Stimulated activated CD8-positive, alpha-beta memory T cell treated with anti-CD3 and anti-CD28 coated beads, Interleukin-15, amount 100 ng/mL, for 4 hours (primary cell): ENCODE results near the gene TOGARAM1.

ENCODE experiments used
- DNase-seq, 2 donors: peaks; one replicate each; pipeline ENCODE4 v3.0.0-alpha.2; 2020; ENCODE audit warnings: low read depth in 2 of 2

Gene TOGARAM1

GRCh38 chr14:44961554-44962333 lies at the start of gene TOGARAM1, which contains the start of gene KLHL28:
TSS of gene TOGARAM1 (plus strand) at chr14:44962190. CDS start at chr14:44962422, 232 bp downstream.
TSS of gene KLHL28 (minus strand) at chr14:44961947. CDS start at chr14:44945928, 16,019 bp downstream.
- DNase-seq: peak; percentile 89 to 97

- no peak for DNase-seq
These were observed 47.1 kb upstream of the TOGARAM1 start for GRCh38 chr14:44914849-44915248.

- DNase-seq: no peak
These were observed 33.2 kb upstream of the TOGARAM1 start for GRCh38 chr14:44928793-44929192.

- DNase-seq: no peak
These were observed 26.8 kb upstream of the TOGARAM1 start for GRCh38 chr14:44935155-44935554.

GRCh38 chr14:44937547-44937946 lies 24.4 kb upstream of the TOGARAM1 start:
- DNase-seq: no peak

GRCh38 chr14:44940211-44940610 lies 21.8 kb upstream of the TOGARAM1 start:
- no peak for DNase-seq

- no peak for DNase-seq
These were observed 21.0 kb upstream of the TOGARAM1 start for GRCh38 chr14:44940944-44941343.

- DNase-seq: no peak
These were observed 20.4 kb upstream of the TOGARAM1 start for GRCh38 chr14:44941591-44941990.

- no peak for DNase-seq
These were observed 19.6 kb upstream of the TOGARAM1 start for GRCh38 chr14:44942436-44942835.

- DNase-seq: no peak
These were observed 17.9 kb upstream of the TOGARAM1 start for GRCh38 chr14:44944107-44944506.

- DNase-seq: no peak
These were observed 16.7 kb upstream of the TOGARAM1 start for GRCh38 chr14:44945264-44945663.

- no peak for DNase-seq
These were observed 10.9 kb upstream of the TOGARAM1 start for GRCh38 chr14:44951051-44951450.

GRCh38 chr14:44952391-44953110 lies 9.4 kb upstream of the TOGARAM1 start:
- DNase-seq: no peak

GRCh38 chr14:44954750-44955149 lies 7.2 kb upstream of the TOGARAM1 start:
- no peak for DNase-seq

- no peak for DNase-seq
These were observed 6.5 kb upstream of the TOGARAM1 start for GRCh38 chr14:44955528-44955927.

GRCh38 chr14:44956866-44957265 lies 5.1 kb upstream of the TOGARAM1 start:
- DNase-seq: no peak

GRCh38 chr14:44959538-44959937 lies 2.5 kb upstream of the TOGARAM1 start:
- no peak for DNase-seq

GRCh38 chr14:44960146-44960545 lies 1.8 kb upstream of the TOGARAM1 start:
- DNase-seq: no peak

- DNase-seq: no peak
These were observed 1.3 kb upstream of the TOGARAM1 start for GRCh38 chr14:44960646-44961045.

GRCh38 chr14:44961151-44961553 lies 838 bp upstream of the TOGARAM1 start:
- DNase-seq: peak; percentile 28 to 29

- DNase-seq: no peak
These were observed 499 bp downstream of the TOGARAM1 start for GRCh38 chr14:44962334-44963043.

- DNase-seq: no peak
These were observed 1.1 kb downstream of the TOGARAM1 start for GRCh38 chr14:44963044-44963528.
